NCI-H1417 treated with DMSO at 0.1 percent for 48 hours (cell line): Measurements from ENCODE around the gene PHOSPHO1.

Experiments
- DNase-seq: peaks from one replicate; lab custom pipeline; 2025; lab: John Stamatoyannopoulos, UW

The PHOSPHO1 gene

GRCh38 chr17:49218941-49219913 is 11.4 kb downstream of the PHOSPHO1 start:
- DNase-seq: no peak

DNA sequence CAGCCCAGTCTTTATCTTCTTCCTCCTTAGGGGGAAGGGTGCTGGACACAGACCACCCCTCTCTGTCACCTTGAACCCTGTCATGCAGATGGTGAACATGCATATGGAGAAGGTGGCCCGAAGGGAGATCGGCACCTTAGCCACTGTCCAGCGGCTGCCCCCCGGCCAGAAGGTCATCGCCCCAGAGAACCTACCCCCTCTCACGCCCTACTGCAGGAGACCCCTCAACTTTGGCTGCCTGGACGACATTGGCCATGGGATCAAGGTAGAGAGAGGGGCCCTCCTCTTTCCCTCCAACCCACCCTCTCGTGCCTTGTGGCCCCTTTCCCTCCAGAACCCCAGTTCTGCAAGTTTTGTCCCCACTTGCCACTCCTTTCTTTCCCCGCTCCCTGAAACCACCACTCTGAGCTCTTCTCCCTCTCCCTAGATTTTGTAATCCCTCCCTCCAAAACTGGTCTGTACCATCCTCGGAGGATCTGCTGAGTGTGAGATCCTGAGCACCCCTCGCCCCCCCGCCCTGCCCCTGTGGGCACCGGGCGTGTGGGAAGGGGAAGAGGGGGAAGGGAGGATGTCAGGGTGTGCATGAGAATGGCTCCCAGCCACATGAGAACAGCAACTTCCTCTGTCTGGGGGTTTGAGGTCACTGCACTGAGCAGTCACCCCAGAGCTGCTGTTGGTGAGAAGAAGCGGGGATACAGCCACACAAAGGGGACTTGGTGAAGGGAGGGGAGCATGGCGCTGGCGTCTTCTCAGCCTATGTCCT is 12.8 kb downstream of the PHOSPHO1 start:
- no peak for DNase-seq

DNA sequence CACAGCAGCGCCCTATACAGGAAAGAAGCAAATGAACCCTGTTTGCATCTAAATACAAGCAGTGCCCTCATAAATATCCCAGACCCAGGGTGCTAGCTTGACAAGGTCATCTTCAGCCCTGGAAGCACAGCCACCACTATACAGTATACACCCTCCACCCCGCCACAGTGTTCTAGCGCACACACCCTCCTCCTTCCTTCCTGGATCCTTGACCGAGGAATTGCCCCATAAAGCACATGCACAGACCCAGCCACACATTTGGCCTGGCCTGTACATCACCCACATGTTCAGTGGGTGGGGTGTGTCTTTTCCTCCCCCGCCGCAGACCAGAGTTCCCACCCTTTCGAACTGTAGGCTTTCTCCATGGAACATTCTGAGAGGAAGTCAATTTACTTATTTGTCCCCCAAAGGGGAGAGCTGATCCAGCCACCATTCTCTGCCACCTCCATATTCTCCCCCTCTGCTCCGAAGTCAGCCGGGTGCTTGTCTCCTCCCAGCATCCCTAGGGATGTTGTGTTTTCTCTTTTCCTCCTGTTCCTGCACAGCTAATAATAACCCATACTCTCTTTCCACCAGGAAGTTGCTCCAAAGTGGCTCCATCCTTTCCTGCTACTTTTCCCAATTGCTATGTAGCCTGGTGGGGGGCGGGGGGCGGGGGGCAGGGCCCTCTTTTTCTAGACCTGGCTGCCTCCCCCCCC is 13.5 kb downstream of the PHOSPHO1 start:
- no peak for DNase-seq

DNA sequence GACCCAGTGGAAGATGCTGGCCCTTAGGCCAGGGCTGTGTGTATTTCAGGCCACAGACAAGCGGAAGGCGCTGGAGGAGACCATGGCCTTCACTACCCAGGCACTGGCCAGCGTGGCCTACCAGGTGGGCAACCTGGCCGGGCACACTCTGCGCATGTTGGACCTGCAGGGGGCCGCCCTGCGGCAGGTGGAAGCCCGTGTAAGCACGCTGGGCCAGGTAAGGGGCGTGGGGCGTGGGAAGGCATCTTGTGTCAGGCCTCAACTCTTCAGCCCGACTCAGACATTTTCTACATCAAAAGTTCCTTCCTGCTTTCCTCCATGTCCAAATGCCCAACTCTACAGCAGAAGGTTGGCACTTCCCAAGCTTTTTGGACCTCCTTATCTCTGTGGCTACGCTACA is 14.1 kb downstream of the PHOSPHO1 start:
- no peak for DNase-seq

DNA sequence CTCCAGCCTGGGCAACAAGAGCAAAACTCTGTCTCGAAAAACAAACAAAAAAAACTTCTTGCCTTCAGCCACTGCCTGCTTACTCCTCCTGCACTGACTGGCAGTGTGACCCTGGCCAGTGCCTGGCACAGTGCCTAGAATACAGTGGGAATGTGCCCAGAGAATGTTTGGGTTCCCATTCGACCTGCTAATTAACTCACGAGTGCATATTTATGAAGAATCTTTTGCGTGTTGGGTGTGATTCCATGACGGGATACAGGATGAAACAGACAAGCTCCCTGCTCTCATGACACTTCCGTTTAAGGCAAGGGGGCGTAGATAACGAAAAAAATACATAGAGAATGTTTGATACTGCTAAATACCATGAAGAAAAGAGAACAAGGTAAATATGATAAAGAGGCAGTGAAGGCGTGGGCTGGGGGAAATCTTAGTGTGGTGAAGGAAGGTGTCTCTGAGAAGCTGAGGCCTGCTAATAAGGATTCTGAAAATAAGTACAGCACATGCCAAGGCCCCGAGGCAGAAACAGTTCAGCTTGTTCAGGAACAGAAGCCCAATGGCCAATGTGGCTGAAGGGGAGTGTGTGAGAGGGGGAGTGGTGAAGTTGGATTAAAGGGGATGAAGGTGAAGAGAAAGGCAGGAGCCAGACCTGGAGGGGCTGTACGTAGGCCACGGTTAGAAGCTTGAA is 15.8 kb downstream of the PHOSPHO1 start:
- no peak for DNase-seq

DNA sequence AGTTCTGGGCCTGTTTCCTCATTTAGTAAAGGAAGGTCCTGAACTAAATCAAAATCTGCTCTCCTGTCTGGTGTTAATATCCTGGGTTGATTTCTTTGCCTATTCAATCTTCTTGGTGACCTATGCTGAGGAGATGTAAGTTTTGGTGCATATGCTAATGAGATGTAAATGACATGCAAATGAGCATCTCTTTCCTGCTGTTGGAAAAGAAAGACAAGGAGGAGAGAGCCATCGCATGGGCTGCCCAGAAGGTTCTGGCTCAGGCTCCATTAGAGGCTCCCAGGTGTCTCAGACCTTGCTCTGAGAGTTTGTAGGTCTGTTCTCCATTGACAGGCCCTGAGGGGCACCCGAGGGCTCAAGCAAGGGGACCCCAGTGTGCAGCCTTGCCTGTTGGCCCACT is 16.7 kb downstream of the PHOSPHO1 start:
- DNase-seq: no peak

GRCh38 chr17:49213399-49213798 is 17.2 kb downstream of the PHOSPHO1 start:
- DNase-seq: no peak

DNA sequence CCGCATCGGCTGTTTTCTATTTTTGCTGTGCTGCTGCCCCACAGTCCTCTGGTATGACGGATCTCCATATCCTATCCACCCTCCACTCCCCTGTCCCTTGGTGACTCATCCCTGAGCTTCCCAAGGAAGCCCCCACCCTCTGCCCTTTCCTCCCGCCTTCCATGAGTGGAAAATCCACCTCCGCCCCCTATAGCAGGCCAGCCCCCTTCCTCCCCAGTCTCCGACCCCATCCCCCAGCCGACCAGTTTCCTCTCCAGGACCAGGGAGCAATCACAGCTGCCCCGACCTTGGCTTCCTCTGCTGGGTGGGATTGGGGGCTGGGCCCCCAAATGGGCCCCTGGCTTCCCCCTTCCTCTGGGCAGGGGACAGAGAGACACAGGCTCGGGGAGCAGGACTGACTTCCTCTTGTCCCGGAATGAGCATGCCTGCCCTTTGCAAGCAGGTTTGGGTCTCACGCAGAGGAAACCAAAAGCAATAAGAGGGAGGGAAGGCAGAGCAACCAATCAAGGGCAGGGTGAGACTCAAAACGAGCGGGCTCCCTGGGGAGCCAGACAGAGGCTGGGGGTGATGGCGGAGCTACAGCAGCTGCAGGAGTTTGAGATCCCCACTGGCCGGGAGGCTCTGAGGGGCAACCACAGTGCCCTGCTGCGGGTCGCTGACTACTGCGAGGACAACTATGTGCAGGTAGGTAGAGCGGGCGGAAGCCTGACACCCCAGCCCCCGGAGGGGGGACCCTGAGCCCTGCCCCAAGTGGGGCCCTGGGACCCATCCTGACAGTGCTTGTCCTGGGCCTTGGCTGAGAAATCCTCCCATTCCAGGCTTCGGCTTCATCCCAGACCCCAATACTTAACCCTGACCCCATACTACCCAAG is 20.2 kb downstream of the PHOSPHO1 start, which contains the start of the genes ABI3 and GNGT2:
ABI3 (plus strand) TSS at position 550 of the 872 bp plus-strand sequence; CDS start at position 568, 18 bp downstream.
GNGT2 (minus strand) TSS at position 417 of the 872 bp plus-strand sequence. CDS start 3,152 bp downstream, outside the sequence.
- no peak for DNase-seq

DNA sequence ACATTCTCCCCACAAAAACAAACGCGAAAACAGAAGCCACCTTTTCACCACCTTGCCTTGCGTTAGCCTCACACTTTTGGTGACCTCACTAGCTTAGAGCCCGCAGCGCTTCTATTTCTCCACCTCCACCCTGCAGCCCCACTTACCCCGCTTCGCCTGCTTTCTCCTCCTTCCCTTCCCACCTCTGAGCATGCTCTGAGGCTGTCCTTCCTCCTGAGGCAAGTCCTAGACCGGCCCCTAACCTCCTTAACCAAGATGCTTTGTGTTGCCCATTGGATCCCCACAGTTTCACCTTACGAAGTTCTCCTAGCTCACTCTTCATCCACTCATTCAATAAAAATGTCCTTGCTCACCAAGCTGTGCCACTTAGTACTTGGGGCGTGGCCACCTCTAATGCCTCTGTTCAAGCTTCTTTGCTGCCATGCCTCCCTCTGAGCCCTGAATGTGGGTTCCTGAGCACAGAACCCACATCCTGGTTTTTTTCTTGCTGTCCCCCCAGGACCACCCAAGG is 21.5 kb downstream of the PHOSPHO1 start:
- DNase-seq: no peak

DNA sequence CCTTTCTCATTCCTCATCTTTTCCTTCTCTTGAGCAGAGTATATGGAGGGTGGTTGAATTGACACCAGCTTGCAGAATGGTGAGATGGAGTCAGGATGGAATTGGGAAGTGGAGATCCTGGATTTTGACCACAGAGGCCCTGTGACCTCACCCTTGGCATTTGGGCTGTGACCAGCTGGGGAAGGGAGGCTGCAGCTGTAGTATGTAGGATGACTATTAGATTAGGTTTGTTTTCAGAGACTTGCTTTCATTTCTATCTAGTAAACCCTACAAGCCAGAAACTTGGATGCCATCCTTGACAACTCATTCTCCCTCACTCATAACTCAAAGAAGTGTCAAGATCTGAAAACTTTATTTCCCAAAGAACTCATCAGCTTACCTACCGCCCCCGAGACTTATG is 26.1 kb downstream of the PHOSPHO1 start:
- DNase-seq: no peak

- no peak for DNase-seq
Observed at GRCh38 chr17:49203796-49204195, 26.8 kb downstream of the PHOSPHO1 start.

DNA sequence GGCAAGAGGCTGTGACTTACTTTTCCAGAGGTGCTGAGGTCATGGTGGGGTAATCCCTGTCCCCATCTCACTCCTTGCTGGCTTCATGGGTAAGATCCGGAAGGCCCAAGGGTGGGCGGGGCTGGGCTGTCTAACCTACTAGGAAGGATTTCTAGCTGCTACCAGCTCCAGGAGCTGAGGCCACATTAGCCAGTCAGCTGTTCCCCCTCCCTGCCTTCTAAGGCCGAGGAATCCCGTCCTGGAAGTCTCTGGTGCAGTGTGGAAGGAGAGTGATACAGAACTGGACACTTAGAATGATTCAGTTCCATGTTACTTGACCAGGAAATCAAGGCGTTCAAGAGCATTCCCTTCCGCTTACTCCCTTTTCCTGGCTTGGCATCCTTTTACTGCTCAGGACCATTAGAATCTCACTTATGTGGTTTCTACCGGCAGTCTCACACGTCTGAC is 29.1 kb downstream of the PHOSPHO1 start:
- DNase-seq: no peak

- no peak for DNase-seq
Observed at GRCh38 chr17:49200423-49201083, 30.0 kb downstream of the PHOSPHO1 start.

DNA sequence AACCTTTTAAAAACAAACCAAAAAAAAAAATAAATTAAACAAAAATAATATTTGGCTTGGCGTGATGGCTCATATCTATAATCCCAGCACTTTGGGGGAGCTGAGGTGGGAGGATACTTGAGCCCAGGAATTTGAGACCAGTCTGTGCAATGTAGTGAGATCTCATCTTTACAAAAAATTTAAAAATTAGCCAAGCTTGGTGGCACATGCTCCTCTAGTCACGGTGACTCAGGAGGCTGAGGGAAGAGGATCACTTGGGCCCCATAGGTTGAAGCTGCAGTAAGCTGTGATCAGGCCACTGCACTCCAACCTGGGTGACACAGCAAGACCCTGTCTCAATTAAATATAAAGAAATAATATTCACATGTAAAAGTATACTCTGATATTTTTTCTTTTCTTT is 32.4 kb downstream of the PHOSPHO1 start:
- DNase-seq: no peak

GRCh38 chr17:49197346-49197998 is 33.1 kb downstream of the PHOSPHO1 start:
- DNase-seq: no peak

- DNase-seq: no peak
Observed at GRCh38 chr17:49196520-49196919, 34.1 kb downstream of the PHOSPHO1 start.

DNA sequence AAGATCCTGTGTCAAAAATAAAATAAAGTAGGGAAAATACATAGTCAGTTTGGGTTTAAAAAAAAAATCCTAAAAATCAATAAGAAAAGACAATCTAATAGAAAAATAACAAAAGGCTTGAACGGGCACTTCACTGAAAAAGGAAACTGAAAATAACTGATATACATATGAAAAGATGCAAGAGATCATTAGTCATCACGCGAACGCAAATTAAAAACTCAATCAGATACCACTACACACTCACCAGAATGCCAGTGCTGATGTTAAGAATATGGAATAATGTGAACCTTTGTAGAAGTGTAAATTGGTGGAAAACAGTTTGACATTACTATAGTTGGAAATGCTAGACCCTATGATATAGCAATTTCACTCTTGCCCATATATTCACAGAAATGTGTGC is 34.8 kb downstream of the PHOSPHO1 start:
- no peak for DNase-seq

GRCh38 chr17:49194297-49194607 is 36.3 kb downstream of the PHOSPHO1 start:
- DNase-seq: no peak
